HG03095 (cell line): Measurements from ENCODE around the gene LRRC3C.

Experiments
- ATAC-seq: cut with Tn5 transposase; IDR thresholded peaks from one replicate; pipeline ENCODE4 v1.9.1; 2021; ENCODE audit warnings: moderate library complexity; ENCODE audit not compliant: unreplicated experiment

LRRC3C gene

DNA sequence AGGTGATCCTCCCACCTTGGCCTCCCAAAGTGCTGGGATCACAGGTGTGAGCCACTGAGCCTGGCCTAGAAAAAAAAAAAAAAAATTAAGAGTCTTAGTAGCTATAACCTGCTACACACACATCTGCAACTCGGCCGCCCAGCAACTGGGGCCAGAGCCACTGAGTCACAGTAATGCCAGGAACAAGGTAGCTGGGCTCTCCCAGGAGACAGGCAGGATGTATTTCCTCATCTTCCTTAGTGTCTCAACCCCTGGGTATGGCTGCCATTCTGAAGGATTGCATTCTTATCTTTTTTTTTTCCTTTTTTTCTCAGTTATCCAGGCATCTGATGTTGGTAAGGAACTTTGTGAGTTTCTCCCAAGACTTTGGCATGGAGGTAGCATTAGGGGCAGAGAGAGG is 46.0 kb downstream of the LRRC3C start:
- ATAC-seq, result no peak

DNA sequence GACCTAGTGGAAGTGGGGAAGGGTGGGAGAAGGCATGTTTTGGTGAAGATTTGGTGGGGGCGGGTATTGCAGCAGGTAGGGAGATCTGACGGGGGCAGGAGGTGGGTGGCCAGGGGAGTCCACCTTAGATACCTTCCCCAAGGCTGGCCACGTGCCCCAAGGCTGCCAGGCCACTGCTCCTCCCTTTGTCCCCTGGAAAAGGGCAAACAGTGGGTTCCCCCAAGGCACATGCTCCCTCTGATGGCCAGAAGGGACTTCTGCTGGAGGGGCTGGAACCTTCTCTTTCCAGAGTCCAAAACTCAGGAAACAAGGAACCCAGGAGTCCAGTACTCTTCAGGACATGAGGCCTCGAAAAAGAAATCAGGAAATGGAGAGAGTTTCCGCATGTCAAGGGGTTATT is 46.9 kb downstream of the LRRC3C start:
- ATAC-seq, result no peak

DNA sequence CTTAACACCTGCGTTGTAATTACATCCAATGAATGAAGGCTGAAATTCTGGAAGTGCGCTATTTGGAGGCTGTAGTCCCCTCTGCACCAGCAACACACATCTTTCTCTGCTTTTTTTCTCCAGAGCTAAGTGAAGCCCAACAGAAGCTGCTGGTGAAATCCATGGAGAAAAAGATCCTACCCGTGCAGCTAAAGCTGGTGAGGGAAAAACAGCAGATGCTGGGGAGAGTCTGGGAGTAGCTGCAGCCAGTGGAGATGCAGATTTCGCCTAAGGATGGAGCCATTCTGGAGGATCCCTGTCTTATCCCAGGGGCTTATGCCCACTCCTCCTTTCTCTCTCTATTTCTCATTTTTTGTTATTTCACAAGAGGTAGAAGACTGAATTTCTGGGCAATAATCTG is 48.3 kb downstream of the LRRC3C start:
- ATAC-seq, result no peak

DNA sequence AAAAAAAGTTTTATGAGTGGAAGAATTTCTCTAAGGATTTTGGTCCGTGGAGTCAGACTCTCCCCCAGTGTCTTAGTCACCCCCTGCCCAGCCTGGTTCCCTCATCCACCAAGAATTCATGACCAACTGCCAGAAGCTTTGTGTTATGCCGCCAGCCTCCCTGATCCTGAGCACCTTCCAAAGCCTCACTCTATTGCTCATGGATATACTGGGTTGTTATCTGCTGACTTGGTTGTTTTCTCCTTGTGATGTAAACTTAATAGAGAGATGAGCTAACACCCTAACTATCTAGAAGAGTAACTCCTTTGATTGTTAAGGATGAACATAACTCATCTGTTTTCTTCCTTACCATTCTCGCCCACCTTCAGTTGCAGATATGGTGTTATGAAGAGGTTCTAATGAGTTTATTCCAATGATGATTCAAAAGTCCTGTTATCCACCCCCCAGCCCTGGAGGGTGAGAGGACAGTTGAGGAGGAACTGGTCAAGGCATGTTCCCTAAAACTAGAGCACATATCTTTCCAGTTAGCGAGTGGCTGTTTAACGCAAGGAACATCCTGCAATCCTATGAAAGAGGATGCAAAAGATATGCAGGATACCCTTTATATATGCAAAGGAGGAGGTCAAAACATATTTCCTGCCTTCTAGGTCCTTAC is 51.6 kb downstream of the LRRC3C start:
- ATAC-seq, result no peak

DNA sequence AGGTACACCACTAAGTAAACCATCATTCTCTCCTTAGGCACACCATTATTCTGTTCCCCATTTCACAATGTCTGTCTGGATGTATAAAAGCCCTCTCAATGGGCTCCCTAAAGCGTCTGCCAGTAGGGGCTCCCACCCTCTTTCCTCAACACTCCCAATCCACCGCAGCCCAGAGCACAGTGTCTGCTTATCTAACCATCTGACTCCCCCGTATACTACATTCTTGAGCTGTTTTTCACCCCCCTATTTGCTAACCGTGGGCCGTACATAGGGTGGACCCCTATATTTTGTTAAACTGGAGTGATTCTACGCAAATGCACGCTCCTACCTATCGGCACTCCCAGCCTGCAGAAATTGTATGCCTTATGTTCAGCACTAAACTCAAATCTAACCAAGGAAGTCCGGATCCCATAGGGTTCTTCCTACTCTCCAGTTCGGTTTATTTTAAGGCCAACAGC is 52.4 kb downstream of the LRRC3C start:
- peak; percentile 7 for ATAC-seq

DNA sequence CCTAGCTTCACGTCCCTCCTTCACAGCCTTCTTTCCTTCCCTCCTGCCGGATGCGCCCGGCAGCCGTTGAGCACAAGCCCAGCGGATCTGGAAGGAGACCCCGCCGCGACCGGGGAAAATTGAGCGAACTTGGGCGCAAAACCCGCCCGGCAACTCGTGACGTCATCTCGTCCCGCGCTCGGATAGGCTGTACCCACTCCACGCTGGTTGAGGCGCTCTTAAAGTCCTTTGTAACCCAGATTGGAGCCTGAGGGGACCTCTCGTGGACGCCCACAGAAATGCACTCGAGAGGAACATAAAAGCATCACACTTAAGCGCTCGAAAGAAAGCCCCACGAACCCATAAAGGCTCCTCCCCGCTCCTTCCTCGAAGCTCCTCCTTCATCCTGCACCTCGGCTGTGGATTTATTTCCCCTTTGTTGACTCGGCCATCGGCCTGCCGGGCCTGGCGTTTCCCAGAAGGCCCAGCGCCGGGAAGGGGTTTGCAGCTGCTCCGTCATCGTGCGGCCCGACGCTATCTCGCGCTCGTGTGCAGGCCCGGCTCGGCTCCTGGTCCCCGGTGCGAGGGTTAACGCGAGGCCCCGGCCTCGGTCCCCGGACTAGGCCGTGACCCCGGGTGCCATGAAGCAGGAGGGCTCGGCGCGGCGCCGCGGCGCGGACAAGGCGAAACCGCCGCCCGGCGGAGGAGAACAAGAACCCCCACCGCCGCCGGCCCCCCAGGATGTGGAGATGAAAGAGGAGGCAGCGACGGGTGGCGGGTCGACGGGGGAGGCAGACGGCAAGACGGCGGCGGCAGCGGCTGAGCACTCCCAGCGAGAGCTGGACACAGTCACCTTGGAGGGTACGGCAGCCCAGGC is 53.0 kb downstream of the LRRC3C start, which contains the start of gene PSMD3:
TSS of gene PSMD3 (plus strand) at position 457 of the 856 bp plus-strand sequence. CDS start at position 621, 164 bp downstream.
- peak; percentile 88 for ATAC-seq

DNA sequence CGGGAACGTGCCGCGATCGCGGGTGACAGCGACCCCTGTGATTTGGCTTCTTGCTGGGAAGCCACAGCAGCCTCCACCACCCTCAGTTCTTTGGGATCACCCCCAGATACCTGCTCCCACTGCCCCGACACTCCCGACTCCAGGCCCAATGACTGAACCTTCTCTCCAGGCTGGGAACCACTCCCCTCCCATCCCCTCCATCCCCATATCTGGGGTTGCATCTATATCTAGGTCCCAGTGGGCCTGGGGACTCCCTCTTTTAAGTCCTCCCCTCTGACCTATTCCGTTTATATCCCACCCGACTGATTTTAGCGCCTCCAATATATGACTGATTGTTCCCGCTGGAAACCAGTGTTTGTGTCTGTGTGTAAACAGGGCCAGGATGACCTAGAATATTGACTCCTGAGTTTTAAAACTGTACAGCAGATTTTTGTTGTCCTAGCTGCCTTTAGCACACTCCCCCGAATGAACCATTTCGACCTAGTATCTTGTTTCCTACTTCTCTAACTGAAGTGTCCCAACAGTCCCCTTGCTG is 53.7 kb downstream of the LRRC3C start:
- no peak for ATAC-seq

DNA sequence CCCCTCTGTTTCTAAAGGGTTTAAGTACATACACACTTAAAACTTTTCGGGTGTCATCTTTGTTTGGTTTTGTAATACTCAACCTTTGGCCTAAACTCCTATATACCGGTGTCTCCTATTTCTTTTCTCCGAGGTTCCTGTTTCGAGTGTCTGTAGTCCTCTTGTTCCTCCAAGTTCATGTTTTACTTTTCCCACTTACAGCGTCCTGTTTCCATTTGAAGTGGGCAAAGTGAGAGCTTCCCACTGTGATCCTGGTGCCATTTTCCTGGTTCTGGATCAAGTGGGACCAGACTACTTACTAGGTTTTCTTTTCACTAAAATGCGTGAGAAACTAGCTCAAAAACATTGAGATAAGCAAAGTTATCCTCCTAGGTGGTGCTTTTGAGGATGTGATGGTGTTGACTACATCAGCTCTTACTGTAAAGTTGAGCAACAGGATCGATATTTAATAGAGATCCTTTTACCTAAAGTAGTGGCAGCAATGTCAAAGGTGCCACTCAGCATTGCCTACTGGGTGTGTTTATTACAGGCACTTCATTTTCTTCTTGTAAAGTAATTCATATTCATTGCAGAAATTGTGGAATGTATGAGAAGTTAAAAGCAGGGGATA is 54.3 kb downstream of the LRRC3C start:
- ATAC-seq, result no peak

DNA sequence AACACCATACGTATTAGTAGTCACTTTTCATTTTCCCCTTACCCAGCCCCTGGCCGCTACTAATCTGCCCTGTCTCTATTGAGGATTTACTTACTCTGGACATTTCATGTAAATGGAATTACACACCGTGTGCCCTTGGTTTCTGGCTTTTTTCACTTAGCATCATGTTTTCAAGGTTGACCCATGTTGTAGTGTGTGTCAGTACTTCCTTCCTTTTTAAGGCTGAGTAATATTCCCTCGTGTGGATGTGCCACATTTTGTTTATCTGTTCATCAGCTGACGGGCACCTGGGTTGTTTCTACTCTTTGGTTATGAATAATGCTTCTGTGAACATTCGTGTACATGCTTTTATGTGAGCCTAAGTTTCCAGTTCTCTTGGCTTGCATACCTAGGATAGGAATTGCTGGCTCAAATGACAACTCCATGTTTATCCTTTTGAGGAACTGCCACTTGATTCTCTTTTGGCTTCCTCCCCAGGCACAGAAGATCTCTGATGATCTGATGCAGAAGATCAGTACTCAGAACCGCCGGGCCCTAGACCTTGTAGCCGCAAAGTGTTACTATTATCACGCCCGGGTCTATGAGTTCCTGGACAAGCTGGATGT is 60.8 kb downstream of the LRRC3C start:
- no peak for ATAC-seq

DNA sequence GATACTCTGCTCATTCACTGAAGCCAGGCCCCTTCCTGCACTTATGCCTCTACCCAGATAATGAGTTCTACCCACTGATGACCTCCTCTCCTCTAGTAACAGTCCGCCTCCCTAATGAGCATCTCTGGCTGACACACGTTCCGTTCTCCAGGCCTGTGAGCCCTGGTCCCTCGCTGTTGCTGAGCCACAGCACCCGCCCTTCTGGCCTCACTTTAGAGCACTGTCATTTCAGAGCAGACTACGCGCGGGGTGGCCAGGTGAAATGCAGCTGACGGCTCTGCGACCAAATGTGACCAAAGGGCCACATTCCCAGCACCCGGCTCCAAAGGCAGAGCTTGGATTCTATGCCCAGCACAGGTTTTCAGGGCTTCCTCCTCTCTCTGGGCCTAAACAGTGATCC is 66.9 kb downstream of the LRRC3C start:
- no peak for ATAC-seq
